Smooth muscle cell (in vitro differentiated cells): ENCODE data around the gene SEC62. TPM values are rescaled to one million over a fixed set of nuclear protein-coding genes. Genes with fewer than 3 reads are reported as not detected.
"Not testable (repeated sequence)": the region's sequence is repeated elsewhere in the genome, so short reads cannot be mapped to it uniquely, and the experiment has no call there.

Experiments used
- DNase-seq: peaks from one replicate; lab custom pipeline; 2025; ENCODE audit not compliant: unreplicated experiment; lab: John Stamatoyannopoulos, UW
- H2AFZ ChIP-seq: fragments of 200-600 bp; sonication (generic); 2 replicates; pipeline ENCODE4 v1.6.0; 2016; ENCODE audit warnings: antibody characterized with exemption, low read depth, mild to moderate bottlenecking
- H3F3A ChIP-seq: fragments of 200-600 bp; sonication (generic); 2 replicates; pipeline ENCODE4 v1.6.0; 2017; ENCODE audit warnings: antibody characterized with exemption, low read depth
- H3K27ac ChIP-seq: fragments of 200-600 bp; sonication (generic); 2 replicates; pipeline ENCODE4 v1.5.1; 2016; ENCODE audit warnings: low read depth, mild to moderate bottlenecking
- H3K27me3 ChIP-seq: fragments of 200-600 bp; sonication (generic); 2 replicates; pipeline ENCODE4 v1.6.1; 2016; ENCODE audit warnings: low read depth, mild to moderate bottlenecking
- H3K36me3 ChIP-seq: fragments of 200-600 bp; sonication (generic); 2 replicates; pipeline ENCODE4 v1.5.1; 2016; ENCODE audit warnings: low read depth
- H3K4me1 ChIP-seq: fragments of 200-600 bp; sonication (generic); 2 replicates; pipeline ENCODE4 v1.5.1; 2016; ENCODE audit warnings: low read depth
- H3K4me2 ChIP-seq: fragments of 200-600 bp; sonication (generic); 2 replicates; pipeline ENCODE4 v1.6.0; 2016; ENCODE audit warnings: mild to moderate bottlenecking
- H3K4me3 ChIP-seq: fragments of 200-600 bp; sonication (generic); 2 replicates; pipeline ENCODE4 v1.5.1; 2016; ENCODE audit warnings: mild to moderate bottlenecking
- H3K79me2 ChIP-seq: fragments of 200-600 bp; sonication (generic); 2 replicates; pipeline ENCODE4 v1.6.0; 2016; ENCODE audit warnings: low read depth, mild to moderate bottlenecking
- H3K9ac ChIP-seq: fragments of 200-600 bp; sonication (generic); 2 replicates; pipeline ENCODE4 v1.6.0; 2016; ENCODE audit warnings: low read depth
- H3K9me3 ChIP-seq: fragments of 200-600 bp; sonication (generic); replicated peaks from 2 replicates; pipeline ENCODE4 v1.5.1; 2016; ENCODE audit warnings: low read depth
- H4K20me1 ChIP-seq: fragments of 200-600 bp; sonication (generic); 2 replicates; pipeline ENCODE4 v1.6.0; 2016; ENCODE audit warnings: low read depth
- WGBS: methylation state at CpG from one replicate; pipeline ENCODE4 v1.1.7; 2016; ENCODE audit warnings: low lambda C conversion rate; 5-methylcytosine and 5-hydroxymethylcytosine counted together
- polyA plus RNA-seq: library from polyadenylated mRNA; unstranded; fragments of >200 nt; fragmentation: Nextera tagmentation; extraction: Ambion mirVana; gene quantifications from 2 replicates; pipeline ENCODE4 v1.2.1, GENCODE V29; 2016
- total RNA-seq: library from RNA; depleted of rRNA; stranded (reverse); fragments of >200 nt; gene quantifications from 2 replicates; pipeline ENCODE4 v1.2.3, GENCODE V29; 2014
- TF ChIP-seq, protein P1 (sequence below): fragments of 200-600 bp; sonication (generic); IDR thresholded peaks from 2 replicates; pipeline ENCODE4 v1.5.1; 2017; ENCODE audit warnings: borderline replicate concordance, mild to moderate bottlenecking, antibody characterized with exemption; ENCODE audit not compliant: insufficient read depth, poor library complexity, severe bottlenecking

SEC62 gene
- total and polyA plus RNA-seq, 2 experiments from 2014 or later, result 41.0 to 125 TPM

DNA sequence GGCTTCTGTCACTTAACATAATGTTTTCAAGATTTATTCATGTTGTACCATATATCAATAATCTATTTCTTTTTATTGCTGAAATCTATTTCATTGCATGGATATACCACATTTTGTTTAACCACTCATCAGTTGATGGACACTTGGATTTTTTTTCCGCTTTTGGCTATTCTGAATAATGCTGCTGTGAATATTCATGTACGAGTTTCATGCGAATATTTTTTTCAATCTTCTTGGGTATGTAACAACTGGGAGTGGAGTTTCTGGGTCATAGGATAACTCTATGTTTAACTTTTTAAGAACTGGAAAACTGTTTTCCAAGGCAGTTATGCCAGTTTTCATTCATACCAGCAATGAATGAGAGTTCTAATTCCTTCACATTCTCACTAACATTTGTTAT lies 49.5 kb downstream of the SEC62 start:
- Histone ChIP-seq H2AFZ (no peak overlapping the region), H3K9me3 (no peaks in the 10 kb centered on the region), H3K4me1 (no peaks in the 10 kb centered on the region), H3K79me2 (no peaks in the 10 kb centered on the region), H4K20me1 (no peaks in the 10 kb centered on the region), H3K4me2 (no peak overlapping the region), H3K36me3 (no peaks in the 10 kb centered on the region), H3K27ac (no peak overlapping the region), H3K4me3 (no peak overlapping the region), H3F3A (no peaks in the 10 kb centered on the region), H3K27me3 (no peaks in the 10 kb centered on the region), H3K9ac (no peak overlapping the region)
- no peak for DNase-seq
- TF ChIP-seq, protein P1, sequence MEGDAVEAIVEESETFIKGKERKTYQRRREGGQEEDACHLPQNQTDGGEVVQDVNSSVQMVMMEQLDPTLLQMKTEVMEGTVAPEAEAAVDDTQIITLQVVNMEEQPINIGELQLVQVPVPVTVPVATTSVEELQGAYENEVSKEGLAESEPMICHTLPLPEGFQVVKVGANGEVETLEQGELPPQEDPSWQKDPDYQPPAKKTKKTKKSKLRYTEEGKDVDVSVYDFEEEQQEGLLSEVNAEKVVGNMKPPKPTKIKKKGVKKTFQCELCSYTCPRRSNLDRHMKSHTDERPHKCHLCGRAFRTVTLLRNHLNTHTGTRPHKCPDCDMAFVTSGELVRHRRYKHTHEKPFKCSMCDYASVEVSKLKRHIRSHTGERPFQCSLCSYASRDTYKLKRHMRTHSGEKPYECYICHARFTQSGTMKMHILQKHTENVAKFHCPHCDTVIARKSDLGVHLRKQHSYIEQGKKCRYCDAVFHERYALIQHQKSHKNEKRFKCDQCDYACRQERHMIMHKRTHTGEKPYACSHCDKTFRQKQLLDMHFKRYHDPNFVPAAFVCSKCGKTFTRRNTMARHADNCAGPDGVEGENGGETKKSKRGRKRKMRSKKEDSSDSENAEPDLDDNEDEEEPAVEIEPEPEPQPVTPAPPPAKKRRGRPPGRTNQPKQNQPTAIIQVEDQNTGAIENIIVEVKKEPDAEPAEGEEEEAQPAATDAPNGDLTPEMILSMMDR, result no peak
- 91% methylated on average over 3 of the region's 3 CpGs for WGBS

DNA sequence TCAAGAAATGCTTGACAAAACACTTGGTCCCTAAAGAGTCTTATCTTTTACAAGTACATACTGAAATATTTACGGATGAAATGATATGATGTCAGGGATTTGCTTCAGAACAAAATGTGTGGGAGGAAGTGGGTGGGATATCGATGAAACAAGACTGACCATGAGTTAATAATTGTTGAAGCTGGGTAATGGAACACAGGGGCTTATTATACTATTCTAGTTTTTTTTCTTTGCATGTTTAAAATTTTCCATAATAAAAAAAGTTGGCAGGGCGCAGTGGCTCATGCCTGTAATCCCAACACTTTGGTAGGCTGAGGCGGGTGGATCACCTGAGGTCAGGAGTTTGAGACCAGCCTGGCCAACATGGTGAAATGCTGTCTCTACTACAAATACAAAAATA lies 52.7 kb downstream of the SEC62 start:
- H3K27me3 ChIP-seq, H3F3A ChIP-seq, H3K9me3 ChIP-seq, H3K4me1 ChIP-seq, H3K79me2 ChIP-seq, H3K4me2 ChIP-seq, H2AFZ ChIP-seq, H3K36me3 ChIP-seq, H3K9ac ChIP-seq, DNase-seq, H3K27ac ChIP-seq, H4K20me1 ChIP-seq, H3K4me3 ChIP-seq: not testable (repeated sequence)
- 89% methylated on average over 4 of the region's 4 CpGs for WGBS

DNA sequence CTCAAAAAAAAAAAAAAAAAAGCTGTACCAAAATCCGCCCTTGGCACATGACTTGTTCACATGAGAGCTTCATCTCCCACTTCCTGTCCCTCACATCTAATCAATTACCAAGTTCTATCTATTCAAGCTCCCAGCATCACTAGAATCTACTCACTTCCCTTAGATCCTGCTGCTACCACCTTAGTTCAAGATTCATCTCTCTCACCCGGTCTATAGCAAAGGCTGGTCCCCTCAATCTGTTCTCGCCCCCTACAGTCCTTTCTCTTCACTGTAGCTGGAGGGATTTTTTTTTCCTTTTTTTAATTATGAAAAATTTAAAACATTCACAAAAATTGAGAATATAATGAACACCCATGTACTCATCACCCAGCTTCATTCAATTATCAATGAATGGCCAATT lies 54.5 kb downstream of the SEC62 start:
- Histone ChIP-seq H3K9ac (no peak overlapping the region), H3K79me2 (no peaks in the 10 kb centered on the region), H3K36me3 (no peaks in the 10 kb centered on the region), H4K20me1 (no peaks in the 10 kb centered on the region), H3K4me2 (no peak overlapping the region), H3K4me3 (no peak overlapping the region), H3K9me3 (no peaks in the 10 kb centered on the region), H3F3A (no peaks in the 10 kb centered on the region), H3K4me1 (no peaks in the 10 kb centered on the region), H3K27ac (no peak overlapping the region), H2AFZ (no peak overlapping the region), H3K27me3 (peaks cover 5% of the 10 kb centered on the region)
- 79% methylated on average over 3 of the region's 3 CpGs for WGBS
- TF ChIP-seq, protein P1, result no peak
- no peak for DNase-seq

DNA sequence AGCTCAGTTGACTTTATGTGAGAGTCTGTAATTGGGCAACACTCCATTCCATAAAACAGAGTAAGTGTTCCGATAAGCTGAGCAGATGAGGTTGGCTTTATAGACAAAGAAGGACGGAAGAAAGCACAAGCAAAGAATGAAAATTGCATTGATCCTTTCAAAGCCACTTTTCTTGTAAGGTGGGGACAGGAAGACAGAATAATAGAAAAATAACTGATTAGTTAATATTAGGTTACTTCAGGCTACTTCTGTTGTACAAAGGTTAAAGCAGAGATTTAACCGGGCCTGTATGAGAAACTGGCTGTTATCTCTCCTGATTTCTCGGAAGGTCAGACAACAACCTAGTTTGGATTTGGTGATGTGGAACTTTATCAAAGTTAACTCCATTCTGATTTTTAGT lies 55.7 kb downstream of the SEC62 start:
- H3K4me1 ChIP-seq, result no peaks in the 10 kb centered on the region
- peaks cover 5% of the 10 kb centered on the region for H3K27me3 ChIP-seq
- WGBS, result 82% methylated on average over 4 of the region's 4 CpGs
- no peaks in the 10 kb centered on the region for H3K36me3 ChIP-seq
- H3K4me2 ChIP-seq, result no peak overlapping the region
- H3F3A ChIP-seq, result no peaks in the 10 kb centered on the region
- DNase-seq, result no peak
- H2AFZ ChIP-seq, result no peak overlapping the region
- no peaks in the 10 kb centered on the region for H4K20me1 ChIP-seq
- H3K9ac ChIP-seq, result no peak overlapping the region
- TF ChIP-seq, protein P1, result no peak
- no peak overlapping the region for H3K4me3 ChIP-seq
- no peaks in the 10 kb centered on the region for H3K79me2 ChIP-seq
- no peaks in the 10 kb centered on the region for H3K9me3 ChIP-seq
- H3K27ac ChIP-seq, result no peak overlapping the region
